ENCODE measurements around the gene PRKG1. TPM values are rescaled to one million over a fixed set of nuclear protein-coding genes. Genes with fewer than 3 reads are reported as not detected.

Gene PRKG1
- polyA plus RNA-seq, 1 donor (not counting 4 experiments of a cell fraction or from before 2014, with no cell fraction given) = 0.24 TPM

GRCh38 chr10:51145375-51145774, 71.1 kb downstream of the PRKG1 start:
- Histone ChIP-seq H3K79me2 (ENCODE audit: control insufficient read depth, insufficient read depth, low read length) (no peaks in the 10 kb centered on the region), H4K20me1 (ENCODE audit: control insufficient read depth, extremely low read depth, insufficient read depth, low read length) (no peaks in the 10 kb centered on the region), H3K9me1 (ENCODE audit: control insufficient read depth, extremely low read depth, insufficient read depth, low read length) (no peaks in the 10 kb centered on the region), H3K9me3 (ENCODE audit: control insufficient read depth, low read depth, low read length) (no peaks in the 10 kb centered on the region), H3K4me3 (ENCODE audit: control insufficient read depth in 2 of 3, extremely low read depth in 1 of 3, insufficient read depth in 2 of 3, low read depth in 1 of 3, low read length in 3 of 3) (no peak overlapping the region), H3K4me2 (ENCODE audit: control insufficient read depth, extremely low read depth, insufficient read depth, low read depth, low read length) (no peak overlapping the region), H3K9ac (ENCODE audit: control insufficient read depth, extremely low read depth, insufficient read depth, low read length) (no peak overlapping the region), H3K36me3 (ENCODE audit: control insufficient read depth in 2 of 2, extremely low read depth in 1 of 2, insufficient read depth in 2 of 2, low read length in 2 of 2) (no peaks in the 10 kb centered on the region), H2AFZ (ENCODE audit: control insufficient read depth, low read length) (no peak overlapping the region), H3K4me1 (ENCODE audit: control insufficient read depth, extremely low read depth, insufficient read depth, low read length) (no peaks in the 10 kb centered on the region), H3K27me3 (ENCODE audit: control insufficient read depth, extremely low read depth, insufficient read depth, low read length) (no peaks in the 10 kb centered on the region), H3K27ac (ENCODE audit: control insufficient read depth, insufficient read depth, low read length) (no peak overlapping the region)
- FAIRE-seq (no peak), DNase-seq (ENCODE audit: low read depth, low spot score) (no peak)
- no peak for TF ChIP-seq EZH2 (IDR thresholded peaks at IDR 0.05; ENCODE audit: low read length)
- TF ChIP-seq CTCF (optimal IDR thresholded peaks at IDR 0.05 in 1 of 3, IDR thresholded peaks at IDR 0.05 in 1 of 3, conservative IDR thresholded peaks at IDR 0.05 in 1 of 3; ENCODE audit: extremely low read depth in 1 of 3, insufficient read depth in 2 of 3, low read length in 3 of 3) = no peak
- dilution Hi-C loops (cut with MboI; ENCODE audit: extremely low pct_ligation_motif_present, low sequenced_read_pairs) = no loop called here

- Histone ChIP-seq H3K9me3 (ENCODE audit: control insufficient read depth, low read depth, low read length) (no peaks in the 10 kb centered on the region), H3K4me3 (ENCODE audit: control insufficient read depth in 2 of 3, extremely low read depth in 1 of 3, insufficient read depth in 2 of 3, low read depth in 1 of 3, low read length in 3 of 3) (no peak overlapping the region), H4K20me1 (ENCODE audit: control insufficient read depth, extremely low read depth, insufficient read depth, low read length) (no peaks in the 10 kb centered on the region), H3K27me3 (ENCODE audit: control insufficient read depth, extremely low read depth, insufficient read depth, low read length) (no peaks in the 10 kb centered on the region), H3K4me2 (ENCODE audit: control insufficient read depth, extremely low read depth, insufficient read depth, low read depth, low read length) (no peak overlapping the region), H2AFZ (ENCODE audit: control insufficient read depth, low read length) (no peak overlapping the region), H3K79me2 (ENCODE audit: control insufficient read depth, insufficient read depth, low read length) (no peaks in the 10 kb centered on the region), H3K27ac (ENCODE audit: control insufficient read depth, insufficient read depth, low read length) (no peak overlapping the region), H3K9ac (ENCODE audit: control insufficient read depth, extremely low read depth, insufficient read depth, low read length) (no peak overlapping the region), H3K9me1 (ENCODE audit: control insufficient read depth, extremely low read depth, insufficient read depth, low read length) (no peaks in the 10 kb centered on the region), H3K36me3 (ENCODE audit: control insufficient read depth in 2 of 2, extremely low read depth in 1 of 2, insufficient read depth in 2 of 2, low read length in 2 of 2) (no peaks in the 10 kb centered on the region), H3K4me1 (ENCODE audit: control insufficient read depth, extremely low read depth, insufficient read depth, low read length) (no peaks in the 10 kb centered on the region)
- FAIRE-seq (no peak), DNase-seq (ENCODE audit: low read depth, low spot score) (no peak)
- TF ChIP-seq CTCF (optimal IDR thresholded peaks at IDR 0.05 in 1 of 3, IDR thresholded peaks at IDR 0.05 in 1 of 3, conservative IDR thresholded peaks at IDR 0.05 in 1 of 3; ENCODE audit: extremely low read depth in 1 of 3, insufficient read depth in 2 of 3, low read length in 3 of 3) (no peak), EZH2 (IDR thresholded peaks at IDR 0.05; ENCODE audit: low read length) (no peak)
- dilution Hi-C loops (cut with MboI; ENCODE audit: extremely low pct_ligation_motif_present, low sequenced_read_pairs) = no loop called here
Observed at GRCh38 chr10:51147644-51148399, 73.5 kb downstream of the PRKG1 start.

Data from keratinocyte (primary cell).